Memory B cell (primary cell): ENCODE results near the gene CTPS1.
A peak's percentile ranks its signal among the peaks of the same experiment; 100 is the strongest.

Experiments
- ATAC-seq: fragments of 150-1000 bp; cut with Tn5 transposase; 2 replicates; pipeline ENCODE4 v1.10.0; 2021; ENCODE audit warnings: low read depth, mild to moderate bottlenecking, moderate library complexity
- DNase-seq, 2 donors: peaks; one replicate each; pipeline ENCODE4 v3.0.0; 2022; ENCODE audit warnings: low spot score in 2 of 2
- H3K27ac Mint-ChIP-seq: one replicate; pipeline ENCODE4 v1.8.0; 2022; ENCODE audit warnings: mild to moderate bottlenecking, moderate library complexity, mixed read lengths
- H3K27me3 Mint-ChIP-seq: one replicate; pipeline ENCODE4 v1.8.0; 2022; ENCODE audit warnings: mixed read lengths
- H3K36me3 Mint-ChIP-seq: one replicate; pipeline ENCODE4 v1.8.0; 2022; ENCODE audit warnings: mild to moderate bottlenecking, mixed read lengths
- H3K4me1 Mint-ChIP-seq: one replicate; pipeline ENCODE4 v1.8.0; 2022; ENCODE audit warnings: mixed read lengths
- H3K4me3 Mint-ChIP-seq: one replicate; pipeline ENCODE4 v1.8.0; 2022; ENCODE audit warnings: mild to moderate bottlenecking, moderate library complexity, mixed read lengths
- H3K9me3 Mint-ChIP-seq: one replicate; pipeline ENCODE4 v1.8.0; 2022; ENCODE audit warnings: mixed read lengths

The CTPS1 gene

DNA sequence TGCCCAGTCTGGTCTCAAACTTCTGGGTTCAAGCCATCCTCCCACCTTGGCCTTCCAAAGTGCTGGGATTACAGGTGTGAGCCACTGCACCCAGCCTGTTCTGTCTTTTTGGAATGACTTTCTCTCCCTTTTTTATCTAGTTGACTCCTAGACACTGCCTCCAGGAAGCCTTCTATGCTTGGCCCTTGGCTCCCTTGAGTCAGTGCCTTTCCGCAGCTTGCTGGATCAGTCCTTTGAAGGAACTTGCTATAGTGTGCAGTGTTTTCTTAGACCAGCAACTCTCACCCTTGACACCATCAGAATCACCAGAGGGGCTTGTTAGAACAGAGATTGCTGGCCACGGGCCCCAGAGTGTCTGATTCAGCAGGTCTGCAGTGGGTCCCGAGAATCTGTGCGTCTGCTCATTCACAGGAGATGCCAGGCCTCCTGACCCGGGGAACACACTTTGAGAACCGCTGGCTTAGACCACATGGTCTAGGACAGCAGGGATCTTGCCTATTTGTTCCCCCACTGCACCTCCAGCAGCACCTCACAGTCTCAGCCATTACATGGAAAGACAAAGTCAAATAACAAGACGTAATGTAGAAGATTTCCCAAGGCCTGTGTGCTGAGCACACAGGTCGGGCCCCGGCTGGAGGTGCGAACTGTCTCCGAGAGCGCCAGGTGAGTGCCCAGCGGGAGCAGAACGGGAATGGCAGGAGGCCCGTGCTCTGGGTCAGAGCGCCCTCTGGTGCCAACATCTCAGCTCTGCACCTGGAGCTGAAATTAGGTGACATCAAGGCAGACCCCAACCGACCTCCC lies 27.4 kb upstream of the CTPS1 start:
- DNase-seq (peak; percentile 40 to 62), ATAC-seq (peak; percentile 55)
- Mint-ChIP-seq H3K4me3 (no peak overlapping the region), H3K27me3 (peaks cover 22% of the 10 kb centered on the region), H3K36me3 (peaks cover 2% of the 10 kb centered on the region), H3K27ac (no peak overlapping the region), H3K4me1 (peaks cover 6% of the 10 kb centered on the region), H3K9me3 (no peaks in the 10 kb centered on the region)

DNA sequence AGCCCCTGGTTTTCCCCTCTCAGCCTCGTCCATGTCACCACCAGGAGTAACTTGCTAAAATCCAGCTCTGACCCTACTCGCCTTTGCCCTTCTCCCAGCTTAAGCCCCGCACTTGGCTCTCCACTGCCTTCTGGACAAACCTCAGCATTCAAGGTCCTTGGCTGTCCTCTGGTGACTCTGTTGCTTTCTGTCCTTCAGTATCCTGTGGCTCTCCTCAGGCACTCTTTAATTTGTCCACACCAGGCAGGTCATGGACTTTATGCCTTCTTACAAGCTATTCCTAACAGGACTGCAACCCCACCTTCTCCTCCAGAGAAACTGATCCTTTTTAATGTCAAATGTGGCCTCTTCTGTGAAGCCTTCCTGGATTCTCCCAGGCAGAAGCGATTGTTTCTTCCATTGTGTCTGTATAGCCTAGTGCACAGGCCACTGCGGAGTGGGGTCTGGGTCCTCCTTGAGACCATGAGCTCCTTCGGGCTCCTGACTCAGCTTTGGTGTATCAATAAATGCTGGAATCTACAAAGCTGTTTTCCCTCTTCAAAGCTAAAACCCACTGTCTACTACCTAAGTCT lies 26.7 kb upstream of the CTPS1 start:
- no peak overlapping the region for H3K27ac Mint-ChIP-seq
- H3K4me3 Mint-ChIP-seq = no peak overlapping the region
- H3K27me3 Mint-ChIP-seq = peaks cover 22% of the 10 kb centered on the region
- no peaks in the 10 kb centered on the region for H3K9me3 Mint-ChIP-seq
- peaks cover 6% of the 10 kb centered on the region for H3K4me1 Mint-ChIP-seq
- DNase-seq (no peak), ATAC-seq (no peak)
- H3K36me3 Mint-ChIP-seq = peaks cover 2% of the 10 kb centered on the region

DNA sequence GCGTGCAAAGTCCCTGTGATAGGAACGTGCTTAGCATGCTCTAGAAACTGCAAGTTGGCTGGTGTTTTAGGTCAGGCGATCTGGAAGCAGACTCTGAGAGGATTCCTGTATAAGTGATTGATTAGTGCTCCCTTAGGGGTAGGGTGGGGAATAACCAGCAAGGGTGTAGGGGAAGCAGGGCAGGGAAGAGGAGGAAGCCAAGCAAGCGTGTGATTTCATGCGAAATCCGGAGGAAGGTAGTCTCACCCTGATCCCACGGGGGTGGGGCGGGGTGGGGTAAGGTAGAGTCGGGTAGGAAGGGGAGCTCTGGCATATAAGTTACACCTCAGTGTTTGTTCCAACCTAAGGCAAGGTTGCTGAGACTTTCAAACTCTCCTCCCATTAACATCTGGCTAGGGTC lies 24.9 kb upstream of the CTPS1 start:
- Mint-ChIP-seq H3K36me3 (peaks cover 1% of the 10 kb centered on the region), H3K27ac (no peak overlapping the region), H3K4me1 (peaks cover 2% of the 10 kb centered on the region), H3K27me3 (peaks cover 21% of the 10 kb centered on the region), H3K4me3 (no peak overlapping the region), H3K9me3 (peaks cover 4% of the 10 kb centered on the region)
- ATAC-seq (no peak), DNase-seq (no peak)

DNA sequence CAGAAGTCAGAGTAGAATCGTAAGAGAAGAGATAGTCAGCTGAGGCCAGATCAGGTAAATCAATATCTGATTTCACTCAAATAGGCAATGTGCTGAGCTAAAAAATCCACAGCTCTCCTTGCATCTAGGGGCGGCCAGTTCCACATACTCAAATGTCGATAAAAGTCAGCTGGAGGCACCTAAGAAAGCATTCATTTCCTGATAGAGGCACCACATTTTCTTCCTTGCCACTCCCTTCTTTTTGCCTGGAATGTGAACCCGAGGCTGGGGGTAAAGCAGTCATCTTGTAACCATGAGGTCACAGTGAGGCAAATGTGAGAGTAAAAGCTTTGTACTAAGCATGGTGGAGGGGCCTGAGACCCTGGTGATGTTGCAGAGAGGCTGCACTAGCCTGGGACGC lies 24.2 kb upstream of the CTPS1 start:
- H3K9me3 Mint-ChIP-seq = peaks cover 4% of the 10 kb centered on the region
- peaks cover 2% of the 10 kb centered on the region for H3K4me1 Mint-ChIP-seq
- no peak for ATAC-seq
- DNase-seq = no peak
- peaks cover 21% of the 10 kb centered on the region for H3K27me3 Mint-ChIP-seq
- peaks cover 1% of the 10 kb centered on the region for H3K36me3 Mint-ChIP-seq
- no peak overlapping the region for H3K27ac Mint-ChIP-seq
- no peak overlapping the region for H3K4me3 Mint-ChIP-seq

DNA sequence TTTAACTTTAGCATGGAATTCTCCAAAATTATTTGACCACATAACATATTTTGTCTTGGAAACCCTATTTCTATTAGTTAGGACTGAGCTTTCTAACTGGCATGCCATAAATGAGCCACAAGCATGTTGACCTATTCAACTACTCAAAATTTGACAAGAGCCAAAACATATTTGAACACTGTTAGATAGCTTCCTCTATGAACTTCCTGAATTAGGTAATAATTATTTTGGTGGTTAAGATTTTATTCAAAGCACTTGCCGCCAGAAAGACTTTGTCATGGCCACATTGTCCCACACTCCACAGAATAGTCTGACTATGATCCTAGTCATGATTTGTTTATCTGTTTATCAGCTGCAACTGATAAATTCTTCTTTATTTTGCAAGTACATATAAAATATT lies 23.1 kb upstream of the CTPS1 start:
- peaks cover 2% of the 10 kb centered on the region for H3K4me1 Mint-ChIP-seq
- no peak overlapping the region for H3K27ac Mint-ChIP-seq
- ATAC-seq (peak; percentile 42), DNase-seq (no peak)
- peaks cover 21% of the 10 kb centered on the region for H3K27me3 Mint-ChIP-seq
- peaks cover 1% of the 10 kb centered on the region for H3K36me3 Mint-ChIP-seq
- H3K9me3 Mint-ChIP-seq = peaks cover 4% of the 10 kb centered on the region
- H3K4me3 Mint-ChIP-seq = no peak overlapping the region

DNA sequence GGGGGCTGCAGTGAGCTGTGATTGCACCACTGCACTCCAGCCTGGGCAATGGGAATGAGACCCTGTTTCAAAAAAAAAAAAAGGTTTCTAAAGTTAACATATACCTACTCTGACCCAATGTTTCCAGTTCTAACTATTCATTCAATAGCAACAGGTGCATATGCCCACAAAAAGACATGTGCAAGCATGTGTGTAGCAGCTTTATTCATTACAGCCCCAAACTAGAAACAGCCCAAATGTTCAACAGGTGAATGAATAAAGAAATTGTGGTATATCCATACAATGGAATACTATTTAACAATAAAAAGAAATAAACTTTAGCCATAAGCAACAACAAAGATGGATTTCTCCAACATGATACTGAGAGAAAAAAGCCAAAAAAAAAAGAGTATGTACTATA lies 21.3 kb upstream of the CTPS1 start:
- H3K4me1 Mint-ChIP-seq = no peaks in the 10 kb centered on the region
- H3K36me3 Mint-ChIP-seq = peaks cover 1% of the 10 kb centered on the region
- H3K27me3 Mint-ChIP-seq = peaks cover 17% of the 10 kb centered on the region

DNA sequence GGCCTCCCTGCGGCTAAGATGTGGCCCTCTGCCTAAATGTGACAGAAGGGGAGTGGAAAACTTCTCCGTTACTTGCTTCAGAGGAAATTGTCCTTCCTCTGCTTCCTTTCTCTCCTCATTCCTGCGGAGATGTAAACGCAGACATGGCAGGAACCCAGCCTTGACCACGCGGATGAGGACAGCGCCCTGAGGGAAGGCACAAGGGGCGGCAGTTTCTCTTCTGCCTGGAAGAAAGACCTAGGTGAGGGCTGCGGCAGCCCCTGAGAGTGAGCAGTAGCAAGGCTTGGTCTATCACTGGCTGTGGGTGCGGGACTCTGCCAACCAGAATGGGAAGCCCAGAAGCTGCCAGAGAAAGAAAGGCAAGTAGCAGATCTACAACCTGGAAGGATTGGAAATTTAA lies 14.0 kb upstream of the CTPS1 start:
- Mint-ChIP-seq H3K27ac (no peak overlapping the region), H3K27me3 (no peaks in the 10 kb centered on the region), H3K9me3 (no peaks in the 10 kb centered on the region), H3K4me1 (peaks cover 7% of the 10 kb centered on the region), H3K4me3 (no peak overlapping the region), H3K36me3 (no peaks in the 10 kb centered on the region)
- DNase-seq = no peak
- no peak for ATAC-seq

More for the DNA sequence above, 21.3 kb upstream of the CTPS1 start:
- no peak overlapping the region for H3K4me3 Mint-ChIP-seq
- DNase-seq (no peak), ATAC-seq (no peak)
- peaks cover 4% of the 10 kb centered on the region for H3K9me3 Mint-ChIP-seq
- no peak overlapping the region for H3K27ac Mint-ChIP-seq

DNA sequence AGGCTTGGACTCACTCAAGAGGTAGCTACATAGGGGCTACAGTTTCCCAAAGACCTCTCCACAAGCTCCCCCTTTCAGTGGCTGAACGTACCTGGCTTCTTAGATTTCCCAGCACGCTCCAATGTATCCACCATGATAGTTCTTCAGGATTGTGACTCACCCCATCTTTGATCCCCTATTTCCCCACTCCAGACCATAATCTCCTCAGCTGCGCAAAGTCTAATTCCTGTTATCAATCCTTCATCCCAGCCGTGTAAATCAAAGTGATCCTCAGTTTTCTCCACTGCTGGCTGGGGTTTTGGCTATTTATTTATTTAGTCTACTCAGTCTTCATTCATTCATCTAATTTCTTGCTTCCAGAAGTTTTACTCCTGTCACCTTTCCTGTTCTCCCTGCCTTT lies 13.1 kb upstream of the CTPS1 start:
- no peak overlapping the region for H3K4me3 Mint-ChIP-seq
- ATAC-seq = no peak
- no peak for DNase-seq
- H3K27me3 Mint-ChIP-seq = no peaks in the 10 kb centered on the region
- no peaks in the 10 kb centered on the region for H3K36me3 Mint-ChIP-seq
- no peak overlapping the region for H3K27ac Mint-ChIP-seq
- H3K4me1 Mint-ChIP-seq = peaks cover 7% of the 10 kb centered on the region
- no peaks in the 10 kb centered on the region for H3K9me3 Mint-ChIP-seq

DNA sequence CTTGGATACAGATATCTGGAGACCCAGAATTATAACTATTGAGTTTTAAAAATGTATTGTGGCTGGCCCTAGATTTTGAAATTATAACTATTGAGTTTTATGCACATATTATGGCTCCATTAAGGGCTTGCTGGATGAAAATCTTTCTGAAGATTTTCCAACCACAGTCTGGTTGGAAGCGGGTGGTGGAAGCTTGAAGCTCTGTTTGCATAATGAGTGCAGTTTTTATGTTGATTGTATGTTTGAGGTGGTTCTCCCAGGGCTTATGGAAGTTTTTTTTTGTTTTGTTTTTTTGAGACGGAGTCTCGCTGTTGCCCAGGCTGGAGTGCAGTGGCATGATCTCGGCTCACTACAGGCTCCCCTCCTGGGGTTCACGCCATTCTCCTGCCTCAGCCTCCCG lies 10.1 kb upstream of the CTPS1 start:
- peaks cover 7% of the 10 kb centered on the region for H3K4me1 Mint-ChIP-seq
- no peak for ATAC-seq
- no peaks in the 10 kb centered on the region for H3K27me3 Mint-ChIP-seq
- H3K9me3 Mint-ChIP-seq = no peaks in the 10 kb centered on the region
- no peaks in the 10 kb centered on the region for H3K36me3 Mint-ChIP-seq
- DNase-seq = no peak
- H3K4me3 Mint-ChIP-seq = no peak overlapping the region
- no peak overlapping the region for H3K27ac Mint-ChIP-seq

DNA sequence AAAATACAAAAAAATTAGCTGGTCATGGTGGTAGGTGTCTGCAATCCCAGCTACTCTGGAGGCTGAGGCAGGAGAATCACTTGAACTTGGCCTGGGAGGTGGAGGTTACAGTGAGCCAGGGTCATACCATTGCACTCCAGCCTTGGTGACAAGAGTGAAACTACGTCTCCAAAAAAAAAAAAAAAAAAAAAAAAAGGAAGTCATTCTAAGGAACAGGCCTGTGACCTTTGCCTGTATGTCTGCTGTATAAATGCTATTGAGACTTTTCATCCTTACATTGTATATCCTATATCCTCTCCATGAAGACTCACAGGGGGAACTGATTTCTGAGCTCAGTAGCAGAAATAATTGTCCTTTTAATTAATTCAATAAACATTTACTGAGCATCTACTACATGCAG lies 7.5 kb upstream of the CTPS1 start:
- Mint-ChIP-seq H3K36me3 (no peaks in the 10 kb centered on the region), H3K9me3 (no peaks in the 10 kb centered on the region), H3K27ac (no peak overlapping the region), H3K4me1 (peaks cover 7% of the 10 kb centered on the region), H3K4me3 (no peak overlapping the region), H3K27me3 (no peaks in the 10 kb centered on the region)
- no peak for DNase-seq
- ATAC-seq = no peak

DNA sequence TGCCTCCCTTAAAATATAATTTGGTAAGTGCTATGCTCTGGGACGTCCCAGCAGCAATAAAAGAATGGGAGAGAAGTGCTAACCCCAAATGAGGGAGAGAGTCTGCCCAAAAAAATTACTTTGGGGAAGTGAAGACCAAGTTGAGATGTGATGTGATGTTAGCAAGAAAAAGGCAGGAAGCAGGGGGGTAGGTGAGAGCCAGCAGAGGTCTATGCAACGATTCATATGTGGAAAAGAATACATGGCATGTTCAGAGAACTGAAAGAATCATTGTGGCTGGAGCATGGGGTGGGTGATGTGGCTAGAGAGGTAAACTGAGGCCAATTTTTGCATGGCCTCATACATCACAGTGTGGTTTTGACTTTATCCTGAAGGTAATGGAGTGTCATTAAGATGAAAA lies 5.6 kb upstream of the CTPS1 start:
- peaks cover 2% of the 10 kb centered on the region for H3K4me1 Mint-ChIP-seq
- H3K9me3 Mint-ChIP-seq = no peaks in the 10 kb centered on the region
- H3K27me3 Mint-ChIP-seq = no peaks in the 10 kb centered on the region
- no peaks in the 10 kb centered on the region for H3K36me3 Mint-ChIP-seq
- H3K27ac Mint-ChIP-seq = no peak overlapping the region
- no peak for DNase-seq
- no peak for ATAC-seq
- H3K4me3 Mint-ChIP-seq = no peak overlapping the region

DNA sequence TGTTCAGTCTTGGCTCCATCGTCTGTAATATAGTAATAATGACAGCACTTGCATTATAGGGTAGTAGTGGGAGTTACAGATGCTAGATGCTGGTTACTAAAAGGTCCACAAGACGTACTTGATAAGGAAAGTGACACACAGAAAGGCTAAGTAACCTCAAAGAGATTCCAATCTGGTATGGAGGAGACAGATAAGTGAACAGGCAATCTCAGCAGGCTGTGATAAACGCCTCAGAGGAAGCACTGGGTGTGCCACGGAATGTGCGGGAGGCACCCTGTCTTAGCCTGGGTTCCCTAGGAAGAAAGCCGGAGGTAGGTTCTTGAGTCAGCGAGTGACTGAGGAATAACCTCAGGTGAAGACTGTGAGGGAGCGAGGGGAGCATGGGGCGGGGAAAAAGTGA lies 4.6 kb upstream of the CTPS1 start:
- ATAC-seq (no peak), DNase-seq (no peak)
- no peak overlapping the region for H3K27ac Mint-ChIP-seq
- no peaks in the 10 kb centered on the region for H3K9me3 Mint-ChIP-seq
- H3K36me3 Mint-ChIP-seq = no peaks in the 10 kb centered on the region
- H3K4me3 Mint-ChIP-seq = no peak overlapping the region
- H3K27me3 Mint-ChIP-seq = no peaks in the 10 kb centered on the region
- H3K4me1 Mint-ChIP-seq = peaks cover 4% of the 10 kb centered on the region

DNA sequence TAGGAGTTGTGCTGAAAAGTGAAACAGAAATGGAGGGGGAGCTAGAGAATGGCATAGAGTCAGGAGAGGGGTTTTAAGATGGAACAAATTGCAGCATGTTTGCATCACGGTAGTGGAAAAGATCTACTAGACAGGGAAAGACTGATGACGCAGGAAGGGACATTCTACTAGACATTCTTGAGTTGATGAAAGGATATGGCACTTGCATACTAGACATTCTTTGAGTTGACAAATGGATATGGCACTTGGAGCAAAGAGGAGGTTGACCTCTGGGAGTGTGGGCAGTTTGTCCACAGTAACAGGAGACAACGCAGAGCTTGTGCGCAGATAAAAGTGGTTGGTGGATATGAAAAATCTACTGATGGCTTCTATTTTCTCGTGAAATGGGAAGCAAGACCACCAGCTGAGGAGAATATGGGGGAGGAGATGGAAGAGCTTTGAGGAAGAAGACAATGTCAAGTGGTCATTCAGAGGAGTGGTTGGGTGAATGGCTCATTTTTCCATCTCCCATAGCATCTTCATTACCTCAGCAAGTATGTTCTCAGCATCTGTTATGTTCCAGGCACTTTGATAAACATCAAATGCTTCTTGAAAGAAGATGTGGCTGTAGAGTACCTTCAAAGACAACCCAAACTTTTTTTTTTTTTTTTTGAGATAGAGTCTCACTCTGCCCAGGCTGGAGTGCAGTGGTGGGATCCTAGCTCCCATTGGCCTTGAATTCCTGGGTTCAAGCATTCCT lies 2.4 kb upstream of the CTPS1 start:
- Mint-ChIP-seq H3K4me1 (peaks cover 16% of the 10 kb centered on the region), H3K9me3 (no peaks in the 10 kb centered on the region), H3K36me3 (no peaks in the 10 kb centered on the region), H3K27ac (no peak overlapping the region), H3K4me3 (no peak overlapping the region), H3K27me3 (no peaks in the 10 kb centered on the region)
- ATAC-seq (no peak), DNase-seq (no peak)

DNA sequence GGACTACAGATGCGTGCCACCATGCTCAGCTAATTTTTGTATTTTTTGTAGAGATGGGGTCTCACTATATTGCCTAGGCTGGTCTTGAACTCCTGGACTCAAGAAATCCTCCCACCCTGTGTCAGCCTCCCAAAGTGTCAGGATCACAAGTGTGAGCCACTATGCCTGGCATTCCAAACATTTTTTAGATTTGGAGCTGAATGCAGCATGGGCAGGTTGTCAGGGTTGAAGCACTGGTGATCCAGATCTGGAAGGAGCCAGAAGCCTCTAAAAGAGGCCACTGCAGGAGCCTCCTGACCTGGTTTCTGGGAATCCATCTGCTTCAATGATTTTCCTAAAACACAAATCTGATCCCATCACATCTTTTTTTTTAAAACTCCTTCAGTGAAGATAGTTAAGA lies 1.8 kb upstream of the CTPS1 start:
- H3K27me3 Mint-ChIP-seq = no peaks in the 10 kb centered on the region
- H3K4me3 Mint-ChIP-seq = no peak overlapping the region
- H3K27ac Mint-ChIP-seq = no peak overlapping the region
- no peaks in the 10 kb centered on the region for H3K9me3 Mint-ChIP-seq
- ATAC-seq (no peak), DNase-seq (no peak)
- no peaks in the 10 kb centered on the region for H3K36me3 Mint-ChIP-seq
- H3K4me1 Mint-ChIP-seq = peaks cover 17% of the 10 kb centered on the region
